PFSK-1 (cell line): ENCODE results near the gene ADCY1.

Experiments
- FOXP2 ChIP-seq: optimal IDR thresholded peaks from 2 replicates; pipeline ENCODE3; 2011; ENCODE audit warnings: borderline replicate concordance, control low read depth, inconsistent platforms; ENCODE audit not compliant: insufficient read depth; ENCODE audit errors: extremely low read length, extremely low read depth
- POLR2AphosphoS5 ChIP-seq: IDR thresholded peaks from 2 replicates; pipeline ENCODE4 v1.6.1; 2012; ENCODE audit warnings: low read depth, mild to moderate bottlenecking, control low read depth, low read length, moderate library complexity
- SIN3A ChIP-seq: IDR thresholded peaks from 2 replicates; pipeline ENCODE4 v1.6.1; 2012; ENCODE audit warnings: mild to moderate bottlenecking, low read length, moderate library complexity, borderline replicate concordance; ENCODE audit not compliant: insufficient read depth
- TAF1 ChIP-seq: IDR thresholded peaks from 2 replicates; pipeline ENCODE4 v1.6.1; 2012; ENCODE audit warnings: low read length, control low read depth, borderline replicate concordance; ENCODE audit not compliant: insufficient read depth
- TF ChIP-seq, protein P1 (sequence below), 2 experiments: IDR thresholded peaks; 2 replicates each; pipeline versions ENCODE4 v1.6.1 to v1.8.0; 2011 to 2012; ENCODE audit warnings: low read depth in 2 of 2, low read length in 2 of 2, control low read depth in 1 of 2, inconsistent platforms in 1 of 2, mild to moderate bottlenecking in 1 of 2, moderate library complexity in 1 of 2; ENCODE audit not compliant: insufficient read depth in 1 of 2

DNA sequence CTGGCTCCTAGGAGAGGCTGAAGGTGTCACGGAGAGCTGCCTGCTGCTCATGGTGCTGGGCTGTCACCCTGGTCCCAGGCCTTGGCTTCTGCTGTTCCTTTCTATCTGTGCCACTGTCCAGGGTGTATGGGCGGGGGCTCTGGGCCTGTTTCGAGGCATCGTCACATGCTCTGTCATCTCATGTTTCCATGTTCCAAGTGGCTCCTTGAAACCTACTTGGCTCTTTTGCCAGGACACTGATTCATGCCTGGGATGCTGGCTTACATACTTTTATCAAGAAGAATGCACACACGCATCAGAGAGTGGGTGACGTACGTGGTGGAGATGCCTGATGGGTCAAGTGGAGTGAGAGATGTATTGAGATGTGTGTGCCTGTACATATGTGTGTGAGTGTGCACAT is 50.9 kb downstream of the ADCY1 start:
- no peak for TF ChIP-seq POLR2AphosphoS5
- no peak for TF ChIP-seq TAF1
- TF ChIP-seq, protein P1, sequence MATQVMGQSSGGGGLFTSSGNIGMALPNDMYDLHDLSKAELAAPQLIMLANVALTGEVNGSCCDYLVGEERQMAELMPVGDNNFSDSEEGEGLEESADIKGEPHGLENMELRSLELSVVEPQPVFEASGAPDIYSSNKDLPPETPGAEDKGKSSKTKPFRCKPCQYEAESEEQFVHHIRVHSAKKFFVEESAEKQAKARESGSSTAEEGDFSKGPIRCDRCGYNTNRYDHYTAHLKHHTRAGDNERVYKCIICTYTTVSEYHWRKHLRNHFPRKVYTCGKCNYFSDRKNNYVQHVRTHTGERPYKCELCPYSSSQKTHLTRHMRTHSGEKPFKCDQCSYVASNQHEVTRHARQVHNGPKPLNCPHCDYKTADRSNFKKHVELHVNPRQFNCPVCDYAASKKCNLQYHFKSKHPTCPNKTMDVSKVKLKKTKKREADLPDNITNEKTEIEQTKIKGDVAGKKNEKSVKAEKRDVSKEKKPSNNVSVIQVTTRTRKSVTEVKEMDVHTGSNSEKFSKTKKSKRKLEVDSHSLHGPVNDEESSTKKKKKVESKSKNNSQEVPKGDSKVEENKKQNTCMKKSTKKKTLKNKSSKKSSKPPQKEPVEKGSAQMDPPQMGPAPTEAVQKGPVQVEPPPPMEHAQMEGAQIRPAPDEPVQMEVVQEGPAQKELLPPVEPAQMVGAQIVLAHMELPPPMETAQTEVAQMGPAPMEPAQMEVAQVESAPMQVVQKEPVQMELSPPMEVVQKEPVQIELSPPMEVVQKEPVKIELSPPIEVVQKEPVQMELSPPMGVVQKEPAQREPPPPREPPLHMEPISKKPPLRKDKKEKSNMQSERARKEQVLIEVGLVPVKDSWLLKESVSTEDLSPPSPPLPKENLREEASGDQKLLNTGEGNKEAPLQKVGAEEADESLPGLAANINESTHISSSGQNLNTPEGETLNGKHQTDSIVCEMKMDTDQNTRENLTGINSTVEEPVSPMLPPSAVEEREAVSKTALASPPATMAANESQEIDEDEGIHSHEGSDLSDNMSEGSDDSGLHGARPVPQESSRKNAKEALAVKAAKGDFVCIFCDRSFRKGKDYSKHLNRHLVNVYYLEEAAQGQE (IDR thresholded peaks at IDR 0.05; ENCODE audit: insufficient read depth in 1 of 2, low read depth in 2 of 2, low read length in 2 of 2): no peak
- TF ChIP-seq SIN3A: no peak
- no peak for TF ChIP-seq FOXP2
